HG03565 (cell line): ENCODE data around the gene SMARCC1.

Experiments
- ATAC-seq: cut with Tn5 transposase; IDR thresholded peaks from one replicate; pipeline ENCODE4 v1.9.1; 2021; ENCODE audit warnings: mild to moderate bottlenecking, moderate library complexity; ENCODE audit not compliant: unreplicated experiment

The SMARCC1 gene

GRCh38 chr3:47556351-47556750 lies 225.3 kb downstream of the SMARCC1 start:
- ATAC-seq: no peak

GRCh38 chr3:47554335-47554734 lies 227.4 kb downstream of the SMARCC1 start:
- no peak for ATAC-seq

GRCh38 chr3:47553407-47553806 lies 228.3 kb downstream of the SMARCC1 start:
- no peak for ATAC-seq

- ATAC-seq: no peak
Measured at GRCh38 chr3:47542471-47543173, 239.1 kb downstream of the SMARCC1 start.

- ATAC-seq: no peak
Measured at GRCh38 chr3:47541583-47542108, 240.0 kb downstream of the SMARCC1 start.

DNA sequence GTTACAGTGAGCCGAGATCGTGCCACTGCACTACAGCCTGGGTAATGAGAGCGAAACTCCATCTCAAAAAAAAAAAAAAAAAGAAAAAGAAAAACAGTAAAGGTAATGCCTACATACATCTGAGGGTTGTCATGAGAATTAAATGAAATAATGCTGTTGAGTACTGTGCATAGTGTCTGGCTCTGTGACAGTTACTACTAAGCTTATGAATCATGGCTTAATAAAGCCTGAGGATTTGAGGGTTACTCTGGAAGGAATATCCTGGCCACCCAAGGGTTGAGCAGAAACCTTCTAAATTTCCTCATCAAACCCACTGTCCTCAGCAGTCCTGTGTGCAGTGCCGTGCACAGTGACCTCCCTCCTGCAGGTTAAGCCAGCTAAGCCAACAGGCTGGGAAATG lies 241.4 kb downstream of the SMARCC1 start:
- no peak for ATAC-seq

DNA sequence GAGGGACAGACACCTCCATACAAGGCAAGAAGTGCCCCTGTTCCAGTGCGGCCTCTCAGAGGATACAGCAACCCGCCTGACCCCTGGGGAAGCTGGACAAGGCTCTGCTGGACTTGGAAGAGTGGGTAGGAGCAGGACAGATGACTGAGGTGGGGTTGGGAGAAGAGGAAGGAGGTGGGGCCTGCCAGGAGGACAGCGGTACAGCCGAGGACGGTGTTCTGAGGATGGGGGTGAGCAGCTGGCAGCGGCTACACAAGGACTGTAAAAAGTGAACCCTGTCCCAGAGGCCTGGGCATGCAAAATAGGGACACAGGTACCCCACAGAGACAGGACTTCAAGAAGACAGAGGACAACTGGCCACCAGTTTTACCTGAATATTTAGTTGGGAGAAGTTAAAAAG lies 244.7 kb downstream of the SMARCC1 start:
- no peak for ATAC-seq

DNA sequence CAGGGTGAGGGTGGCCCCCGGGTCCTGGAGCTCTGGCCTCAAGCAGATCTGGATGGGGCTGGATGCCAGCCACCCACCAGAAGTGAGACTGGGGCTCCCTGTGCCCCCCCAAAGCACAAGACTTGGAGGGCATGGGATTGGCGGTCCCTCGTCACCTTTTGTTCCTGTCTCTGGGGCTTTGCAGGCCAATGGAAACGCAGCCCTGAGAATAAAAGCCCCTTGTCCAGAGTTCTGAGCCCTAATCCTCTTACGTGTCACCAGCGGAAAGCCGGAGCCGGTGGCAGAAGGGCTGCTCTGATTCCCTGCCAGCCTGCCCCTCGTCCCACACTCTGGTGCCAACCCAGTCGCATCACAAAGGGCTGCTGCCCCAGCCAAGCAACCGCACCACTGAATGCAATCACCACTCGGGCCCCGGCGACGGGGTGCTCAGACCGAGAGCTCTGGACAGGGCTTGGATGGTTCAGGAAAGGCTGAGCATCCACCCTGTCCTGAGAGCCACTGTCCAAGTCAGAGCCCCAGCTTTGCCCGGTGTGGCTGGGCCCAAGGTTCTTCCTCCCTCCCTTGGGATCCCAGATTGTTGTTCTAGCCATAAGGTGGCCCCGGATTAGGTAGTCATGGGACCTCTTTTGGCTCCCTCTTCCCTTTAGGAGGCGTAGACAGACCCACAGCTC lies 245.3 kb downstream of the SMARCC1 start:
- ATAC-seq: no peak
